Muscle layer of duodenum (tissue), 2 donors: ENCODE data around the gene DGKD.
"Not testable (repeated sequence)": the region's sequence is repeated elsewhere in the genome, so short reads cannot be mapped to it uniquely, and the experiment has no call there.

Source experiments
- H3K27ac ChIP-seq: one replicate; pipeline ENCODE4 v1.7.0; 2013; ENCODE audit warnings: mild to moderate bottlenecking, low read length
- H3K27me3 ChIP-seq: one replicate; pipeline ENCODE4 v1.7.0; 2013; ENCODE audit warnings: low read depth, mild to moderate bottlenecking, control low read depth, low read length
- H3K36me3 ChIP-seq, 2 donors: one replicate each; pipeline ENCODE4 v1.7.0; 2013; ENCODE audit warnings: low read length in 2 of 2, control low read depth in 1 of 2, mild to moderate bottlenecking in 1 of 2; ENCODE audit not compliant: insufficient read depth in 2 of 2, control insufficient read depth in 1 of 2
- H3K4me1 ChIP-seq, 2 donors: one replicate each; pipeline ENCODE4 v1.7.0; 2013; ENCODE audit warnings: low read length in 2 of 2, mild to moderate bottlenecking in 2 of 2, control low read depth in 1 of 2, moderate library complexity in 1 of 2; ENCODE audit not compliant: insufficient read depth in 2 of 2, control insufficient read depth in 1 of 2
- H3K4me3 ChIP-seq, 2 donors: one replicate each; pipeline ENCODE4 v1.7.0; 2013; ENCODE audit warnings: low read length in 2 of 2, low read depth in 1 of 2, mild to moderate bottlenecking in 1 of 2
- H3K9me3 ChIP-seq, 2 donors: one replicate each; pipeline ENCODE4 v1.7.0; 2013; ENCODE audit warnings: low read length in 2 of 2, control low read depth in 1 of 2, mild to moderate bottlenecking in 1 of 2; ENCODE audit not compliant: control insufficient read depth in 1 of 2
- donor health status: healthy.

DGKD gene

GRCh38 chr2:233395687-233396086, 41.4 kb downstream of the DGKD start:
- Histone ChIP-seq H3K9me3 (no peaks in the 10 kb centered on the region), H3K4me1 (no peaks in the 10 kb centered on the region), H3K36me3 (peaks cover 0 to 11% of the 10 kb centered on the region in 2 donors), H3K27me3 (no peaks in the 10 kb centered on the region), H3K27ac (no peak overlapping the region), H3K4me3 (no peak overlapping the region)

DNA sequence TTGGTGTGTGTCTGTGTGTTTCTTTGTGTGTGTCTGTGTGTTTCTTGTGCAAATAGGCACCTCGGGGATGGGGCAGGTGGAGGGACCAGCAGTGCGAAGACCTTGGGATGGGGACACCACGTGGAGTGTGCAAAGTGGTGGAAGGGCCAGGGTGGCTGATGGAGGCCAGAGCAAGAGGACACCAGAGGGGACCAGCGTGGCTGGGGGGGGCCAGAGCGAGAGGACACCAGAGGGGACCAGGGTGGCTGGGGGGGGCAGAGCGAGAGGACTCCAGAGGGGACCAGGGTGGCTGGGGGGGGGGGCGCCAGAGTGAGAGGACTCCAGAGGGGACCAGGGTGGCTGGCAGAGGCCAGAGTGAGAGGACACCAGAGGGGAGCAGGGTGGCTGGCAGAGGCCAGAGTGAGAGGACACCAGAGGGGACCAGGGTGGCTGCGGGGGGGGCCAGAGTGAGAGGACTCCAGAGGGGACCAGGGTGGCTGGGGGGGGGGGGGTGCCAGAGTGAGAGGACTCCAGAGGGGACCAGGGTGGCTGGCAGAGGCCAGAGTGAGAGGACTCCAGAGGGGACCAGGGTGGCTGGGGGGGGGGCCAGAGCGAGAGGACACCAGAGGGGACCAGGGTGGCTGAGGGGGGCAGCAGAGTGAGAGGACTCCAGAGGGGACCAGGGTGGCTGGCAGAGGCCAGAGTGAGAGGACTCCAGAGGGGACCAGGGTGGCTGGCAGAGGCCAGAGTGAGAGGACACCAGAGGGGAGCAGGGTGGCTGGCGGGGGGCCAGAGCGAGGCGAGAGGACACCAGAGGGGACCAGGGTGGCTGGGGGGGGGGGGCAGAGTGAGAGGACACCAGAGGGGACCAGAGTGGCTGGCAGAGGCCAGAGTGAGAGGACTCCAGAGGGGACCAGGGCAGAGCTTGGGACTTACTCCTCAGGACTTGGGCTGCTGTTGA, 42.7 kb downstream of the DGKD start:
- not testable (repeated sequence) for H3K4me1 ChIP-seq, H3K27me3 ChIP-seq, H3K4me3 ChIP-seq, H3K9me3 ChIP-seq, H3K27ac ChIP-seq
- peaks cover 0 to 11% of the 10 kb centered on the region in 2 donors for H3K36me3 ChIP-seq

- Histone ChIP-seq H3K27ac (no peak overlapping the region), H3K9me3 (no peaks in the 10 kb centered on the region), H3K36me3 (peaks cover 0 to 11% of the 10 kb centered on the region in 2 donors), H3K27me3 (no peaks in the 10 kb centered on the region), H3K4me1 (no peaks in the 10 kb centered on the region), H3K4me3 (no peak overlapping the region)
Observed at GRCh38 chr2:233399306-233400225, 45.3 kb downstream of the DGKD start.

DNA sequence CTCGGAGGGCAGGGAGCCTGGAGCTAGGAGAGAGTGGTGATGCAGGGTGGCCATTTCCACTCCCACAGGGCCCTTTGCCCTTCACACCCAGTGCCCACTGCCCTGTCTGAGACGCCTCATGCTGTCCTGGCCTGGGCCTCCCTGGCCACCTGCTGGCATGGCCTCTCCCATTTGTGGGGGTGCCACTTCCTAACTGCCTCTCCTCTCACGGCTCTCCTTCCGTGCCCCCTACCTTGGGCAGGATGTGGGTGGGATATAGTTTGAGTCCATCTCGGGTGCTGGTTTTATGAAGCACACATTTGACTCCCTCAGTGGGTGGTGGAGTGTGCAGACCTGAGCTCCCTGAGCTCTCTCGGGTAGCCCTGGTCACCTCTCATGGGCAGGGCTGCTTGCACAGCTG, 46.0 kb downstream of the DGKD start:
- Histone ChIP-seq H3K36me3 (peaks cover 0 to 5% of the 10 kb centered on the region in 2 donors), H3K27me3 (no peaks in the 10 kb centered on the region), H3K9me3 (no peaks in the 10 kb centered on the region), H3K4me3 (no peak overlapping the region), H3K4me1 (no peaks in the 10 kb centered on the region), H3K27ac (no peak overlapping the region)

GRCh38 chr2:233400961-233401360, 46.7 kb downstream of the DGKD start:
- no peaks in the 10 kb centered on the region for H3K27me3 ChIP-seq
- H3K27ac ChIP-seq: no peak overlapping the region
- H3K9me3 ChIP-seq: no peaks in the 10 kb centered on the region
- H3K36me3 ChIP-seq: peaks cover 0 to 6% of the 10 kb centered on the region in 2 donors
- H3K4me3 ChIP-seq: no peak overlapping the region
- H3K4me1 ChIP-seq: no peaks in the 10 kb centered on the region

DNA sequence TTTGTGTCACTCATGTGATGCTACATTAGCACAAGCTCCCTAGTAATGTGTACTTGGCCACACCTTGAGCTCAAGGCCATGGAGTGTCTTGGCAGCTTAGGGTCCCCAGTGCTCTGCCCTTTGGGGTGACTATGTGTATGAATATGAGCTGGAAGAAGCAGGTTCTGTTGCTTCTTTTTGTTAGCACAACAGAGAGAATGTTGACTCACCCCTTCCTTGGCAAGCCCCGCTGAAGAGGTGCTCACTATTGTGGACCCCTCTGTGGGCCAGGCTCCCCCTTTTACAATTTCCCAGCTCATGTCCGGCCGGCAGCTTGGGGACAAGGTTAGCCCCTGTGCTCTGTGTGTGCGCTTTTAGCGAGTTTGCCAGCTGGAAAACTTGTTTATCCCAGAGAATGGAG, 48.1 kb downstream of the DGKD start:
- Histone ChIP-seq H3K4me1 (peaks cover 0 to 2% of the 10 kb centered on the region in 2 donors), H3K36me3 (peaks cover 9 to 10% of the 10 kb centered on the region in 2 donors), H3K9me3 (no peaks in the 10 kb centered on the region), H3K4me3 (no peak overlapping the region), H3K27ac (no peak overlapping the region), H3K27me3 (no peaks in the 10 kb centered on the region)

DNA sequence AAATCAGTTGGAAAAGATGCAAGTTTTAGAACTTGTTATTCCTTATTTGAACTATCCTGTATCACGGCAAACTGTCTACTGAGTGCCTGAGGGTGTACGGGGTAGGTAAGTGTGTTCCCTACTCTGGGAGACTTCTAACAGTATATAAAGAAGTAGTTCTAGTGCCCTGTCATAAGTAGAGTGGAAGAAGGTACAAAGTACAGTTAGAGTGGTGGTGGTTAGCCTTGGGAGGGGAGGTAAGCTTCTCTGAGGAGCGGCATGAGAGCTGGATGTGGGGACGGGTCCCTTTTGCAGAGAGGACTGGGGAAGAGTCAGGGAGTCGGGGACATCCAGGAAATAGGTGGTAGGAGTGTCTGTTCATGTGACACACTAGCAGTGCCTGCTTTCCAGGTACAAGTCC, 48.5 kb downstream of the DGKD start:
- no peak overlapping the region for H3K4me3 ChIP-seq
- H3K27me3 ChIP-seq: no peaks in the 10 kb centered on the region
- H3K36me3 ChIP-seq: peaks cover 9 to 10% of the 10 kb centered on the region in 2 donors

DNA sequence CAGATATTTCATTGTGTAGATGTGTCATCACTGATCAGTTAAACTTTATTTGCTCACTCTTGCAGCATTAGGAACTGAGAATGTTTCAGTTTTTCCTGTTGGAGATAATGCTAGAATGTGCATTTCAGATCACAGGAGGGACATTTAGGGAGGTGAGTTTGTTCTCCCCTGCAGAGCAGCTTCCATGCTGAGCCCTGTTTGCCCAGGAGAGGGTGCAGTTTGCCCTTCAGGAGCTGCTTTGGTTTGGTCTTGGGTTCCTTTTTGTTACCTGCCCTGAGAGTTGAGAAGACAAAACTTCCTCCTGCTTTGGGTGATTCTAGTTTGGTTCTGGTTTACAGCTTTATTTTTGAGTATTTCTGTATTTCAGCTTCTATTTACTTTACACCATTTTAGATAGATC, 49.9 kb downstream of the DGKD start:
- no peaks in the 10 kb centered on the region for H3K9me3 ChIP-seq
- H3K36me3 ChIP-seq: peaks cover 7 to 9% of the 10 kb centered on the region in 2 donors
- peaks cover 0 to 17% of the 10 kb centered on the region in 2 donors for H3K4me1 ChIP-seq
- H3K4me3 ChIP-seq: no peak overlapping the region
- no peak overlapping the region for H3K27ac ChIP-seq
- no peaks in the 10 kb centered on the region for H3K27me3 ChIP-seq

More for the DNA sequence above, 48.5 kb downstream of the DGKD start:
- Histone ChIP-seq H3K9me3 (no peaks in the 10 kb centered on the region), H3K27ac (no peak overlapping the region), H3K4me1 (peaks cover 0 to 4% of the 10 kb centered on the region in 2 donors)

- H3K4me1 ChIP-seq: peaks cover 0 to 17% of the 10 kb centered on the region in 2 donors
- no peak overlapping the region for H3K27ac ChIP-seq
- H3K4me3 ChIP-seq: no peak overlapping the region
- H3K27me3 ChIP-seq: no peaks in the 10 kb centered on the region
- peaks cover 5 to 9% of the 10 kb centered on the region in 2 donors for H3K36me3 ChIP-seq
- H3K9me3 ChIP-seq: peaks cover 0 to 8% of the 10 kb centered on the region in 2 donors
Observed at GRCh38 chr2:233406865-233407264, 52.6 kb downstream of the DGKD start.

GRCh38 chr2:233407771-233408181, 53.5 kb downstream of the DGKD start:
- Histone ChIP-seq H3K36me3 (peaks cover 5 to 9% of the 10 kb centered on the region in 2 donors), H3K27ac (no peak overlapping the region), H3K9me3 (peaks cover 0 to 11% of the 10 kb centered on the region in 2 donors), H3K27me3 (no peaks in the 10 kb centered on the region), H3K4me3 (no peak overlapping the region), H3K4me1 (peaks cover 0 to 17% of the 10 kb centered on the region in 2 donors)
